ENCODE measurements around the gene NWD2. TPM values are rescaled to one million over a fixed set of nuclear protein-coding genes. Genes with fewer than 3 reads are reported as not detected.

The NWD2 gene
- polyA plus RNA-seq, 1 donor (not counting 4 experiments of a cell fraction or from before 2014, with no cell fraction given), result 0.10 TPM

GRCh38 chr4:37447886-37448285 lies 203.3 kb downstream of the NWD2 start:
- Histone ChIP-seq H3K27me3 (ENCODE audit: control insufficient read depth, extremely low read depth, insufficient read depth, low read length) (no peaks in the 10 kb centered on the region), H4K20me1 (ENCODE audit: control insufficient read depth, extremely low read depth, insufficient read depth, low read length) (no peaks in the 10 kb centered on the region), H3K27ac (ENCODE audit: control insufficient read depth, insufficient read depth, low read length) (no peak overlapping the region), H3K9me3 (ENCODE audit: control insufficient read depth, low read depth, low read length) (no peaks in the 10 kb centered on the region), H3K9me1 (ENCODE audit: control insufficient read depth, extremely low read depth, insufficient read depth, low read length) (no peaks in the 10 kb centered on the region), H3K36me3 (ENCODE audit: control insufficient read depth in 2 of 2, extremely low read depth in 1 of 2, insufficient read depth in 2 of 2, low read length in 2 of 2) (no peaks in the 10 kb centered on the region), H3K4me1 (ENCODE audit: control insufficient read depth, extremely low read depth, insufficient read depth, low read length) (no peaks in the 10 kb centered on the region), H3K9ac (ENCODE audit: control insufficient read depth, extremely low read depth, insufficient read depth, low read length) (no peak overlapping the region), H3K4me2 (ENCODE audit: control insufficient read depth, extremely low read depth, insufficient read depth, low read depth, low read length) (no peak overlapping the region), H3K79me2 (ENCODE audit: control insufficient read depth, insufficient read depth, low read length) (no peaks in the 10 kb centered on the region), H3K4me3 (ENCODE audit: control insufficient read depth in 2 of 3, extremely low read depth in 1 of 3, insufficient read depth in 2 of 3, low read depth in 1 of 3, low read length in 3 of 3) (no peak overlapping the region), H2AFZ (ENCODE audit: control insufficient read depth, low read length) (no peak overlapping the region)
- dilution Hi-C loops (cut with MboI; ENCODE audit: extremely low pct_ligation_motif_present, low sequenced_read_pairs), result no loop called here
- no peak for DNase-seq (ENCODE audit: low read depth, low spot score)
- TF ChIP-seq, protein P1, sequence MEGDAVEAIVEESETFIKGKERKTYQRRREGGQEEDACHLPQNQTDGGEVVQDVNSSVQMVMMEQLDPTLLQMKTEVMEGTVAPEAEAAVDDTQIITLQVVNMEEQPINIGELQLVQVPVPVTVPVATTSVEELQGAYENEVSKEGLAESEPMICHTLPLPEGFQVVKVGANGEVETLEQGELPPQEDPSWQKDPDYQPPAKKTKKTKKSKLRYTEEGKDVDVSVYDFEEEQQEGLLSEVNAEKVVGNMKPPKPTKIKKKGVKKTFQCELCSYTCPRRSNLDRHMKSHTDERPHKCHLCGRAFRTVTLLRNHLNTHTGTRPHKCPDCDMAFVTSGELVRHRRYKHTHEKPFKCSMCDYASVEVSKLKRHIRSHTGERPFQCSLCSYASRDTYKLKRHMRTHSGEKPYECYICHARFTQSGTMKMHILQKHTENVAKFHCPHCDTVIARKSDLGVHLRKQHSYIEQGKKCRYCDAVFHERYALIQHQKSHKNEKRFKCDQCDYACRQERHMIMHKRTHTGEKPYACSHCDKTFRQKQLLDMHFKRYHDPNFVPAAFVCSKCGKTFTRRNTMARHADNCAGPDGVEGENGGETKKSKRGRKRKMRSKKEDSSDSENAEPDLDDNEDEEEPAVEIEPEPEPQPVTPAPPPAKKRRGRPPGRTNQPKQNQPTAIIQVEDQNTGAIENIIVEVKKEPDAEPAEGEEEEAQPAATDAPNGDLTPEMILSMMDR (optimal IDR thresholded peaks at IDR 0.05 in 1 of 3, IDR thresholded peaks at IDR 0.05 in 1 of 3, conservative IDR thresholded peaks at IDR 0.05 in 1 of 3; ENCODE audit: extremely low read depth in 1 of 3, insufficient read depth in 2 of 3, low read length in 3 of 3), result no peak
- TF ChIP-seq EZH2 (IDR thresholded peaks at IDR 0.05; ENCODE audit: low read length), result no peak
- FAIRE-seq, result no peak

- DNase-seq (ENCODE audit: low read depth, low spot score) (no peak), FAIRE-seq (no peak)
- no peak overlapping the region for H2AFZ ChIP-seq (ENCODE audit: control insufficient read depth, low read length)
- H3K9me3 ChIP-seq (ENCODE audit: control insufficient read depth, low read depth, low read length), result no peaks in the 10 kb centered on the region
- no peaks in the 10 kb centered on the region for H3K9me1 ChIP-seq (ENCODE audit: control insufficient read depth, extremely low read depth, insufficient read depth, low read length)
- no peak for TF ChIP-seq EZH2 (IDR thresholded peaks at IDR 0.05; ENCODE audit: low read length)
- TF ChIP-seq, protein P1 (optimal IDR thresholded peaks at IDR 0.05 in 1 of 3, IDR thresholded peaks at IDR 0.05 in 1 of 3, conservative IDR thresholded peaks at IDR 0.05 in 1 of 3; ENCODE audit: extremely low read depth in 1 of 3, insufficient read depth in 2 of 3, low read length in 3 of 3), result no peak
- H3K79me2 ChIP-seq (ENCODE audit: control insufficient read depth, insufficient read depth, low read length), result no peaks in the 10 kb centered on the region
- no peak overlapping the region for H3K4me2 ChIP-seq (ENCODE audit: control insufficient read depth, extremely low read depth, insufficient read depth, low read depth, low read length)
- H3K36me3 ChIP-seq (ENCODE audit: control insufficient read depth in 2 of 2, extremely low read depth in 1 of 2, insufficient read depth in 2 of 2, low read length in 2 of 2), result no peaks in the 10 kb centered on the region
- H3K27me3 ChIP-seq (ENCODE audit: control insufficient read depth, extremely low read depth, insufficient read depth, low read length), result peaks cover 17% of the 10 kb centered on the region
- no peak overlapping the region for H3K27ac ChIP-seq (ENCODE audit: control insufficient read depth, insufficient read depth, low read length)
- no peaks in the 10 kb centered on the region for H4K20me1 ChIP-seq (ENCODE audit: control insufficient read depth, extremely low read depth, insufficient read depth, low read length)
- peaks cover 6% of the 10 kb centered on the region for H3K4me1 ChIP-seq (ENCODE audit: control insufficient read depth, extremely low read depth, insufficient read depth, low read length)
- no peak overlapping the region for H3K4me3 ChIP-seq (ENCODE audit: control insufficient read depth in 2 of 3, extremely low read depth in 1 of 3, insufficient read depth in 2 of 3, low read depth in 1 of 3, low read length in 3 of 3)
- H3K9ac ChIP-seq (ENCODE audit: control insufficient read depth, extremely low read depth, insufficient read depth, low read length), result no peak overlapping the region
- dilution Hi-C loops (cut with MboI; ENCODE audit: extremely low pct_ligation_motif_present, low sequenced_read_pairs), result no loop called here
These were observed 205.8 kb downstream of the NWD2 start for GRCh38 chr4:37450309-37450708.

Measured in keratinocyte (primary cell).